ENCODE results near the gene SLC16A8.
A peak's percentile ranks its signal among the peaks of the same experiment; 100 is the strongest.

Gene SLC16A8

DNA sequence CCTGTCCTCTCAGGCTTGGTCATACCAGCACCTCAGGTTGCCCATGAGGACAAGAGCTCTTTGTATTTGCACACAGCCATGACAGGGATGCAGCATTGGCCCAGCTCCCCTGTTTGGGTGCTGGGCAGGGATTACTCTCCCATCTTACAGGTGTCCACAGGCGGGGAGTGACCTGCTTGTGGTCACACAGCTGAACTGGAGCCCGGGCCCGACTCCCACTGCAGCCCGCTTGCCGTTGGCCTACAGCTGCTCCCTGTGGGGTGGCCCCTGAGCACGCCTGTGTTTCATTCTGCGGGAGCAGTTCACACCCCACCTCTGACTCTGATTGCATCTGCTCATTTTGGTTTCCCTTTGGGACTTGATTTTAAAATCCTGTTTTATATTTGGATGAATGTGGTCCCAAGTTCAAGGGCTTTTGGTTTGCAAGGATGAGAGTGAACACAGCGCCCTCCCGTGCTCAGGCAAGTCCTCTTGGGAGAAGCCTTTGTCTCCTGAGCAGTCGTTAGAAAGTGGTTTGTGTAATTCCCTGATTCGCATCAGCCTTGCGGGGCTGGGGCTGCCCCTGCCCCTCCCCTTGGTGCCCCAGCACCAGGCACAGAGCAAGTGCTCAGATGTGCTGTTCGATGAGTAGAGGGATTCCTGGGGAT, 17.5 kb downstream of the SLC16A8 start:
- TF ChIP-seq CTCF (conservative IDR thresholded peaks at IDR 0.05; ENCODE audit: low read length) = 0 out of 2 replicates have a peak, but pooled peaks have one; percentile 17
- H3K4me3 ChIP-seq (ENCODE audit: low read length) = no peak overlapping the region
- DNase-seq (ENCODE audit: low read depth) = no peak

DNA sequence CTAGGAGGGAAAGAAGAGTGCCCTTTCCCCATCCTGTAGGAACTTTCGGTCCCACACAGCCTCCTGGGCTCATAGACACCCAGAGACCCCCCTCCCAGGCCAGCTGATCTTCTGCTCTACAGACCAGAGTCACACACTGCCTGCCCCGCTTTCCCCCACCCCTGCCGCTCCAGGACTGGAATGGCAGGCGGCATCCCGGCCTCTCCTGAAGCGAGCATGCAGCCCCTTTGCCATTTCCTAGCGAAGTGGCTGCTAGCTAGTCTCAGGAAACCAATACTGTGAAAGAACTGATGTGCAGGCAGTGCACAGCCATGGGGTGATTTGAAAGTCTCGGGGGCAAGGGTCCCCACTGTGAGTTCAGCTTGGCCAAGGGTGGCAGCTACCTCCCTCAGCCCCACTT, 18.4 kb downstream of the SLC16A8 start:
- no peak overlapping the region for H3K4me3 ChIP-seq (ENCODE audit: low read length)
- no peak for DNase-seq (ENCODE audit: low read depth)
- TF ChIP-seq CTCF (conservative IDR thresholded peaks at IDR 0.05; ENCODE audit: low read length) = no peak

DNA sequence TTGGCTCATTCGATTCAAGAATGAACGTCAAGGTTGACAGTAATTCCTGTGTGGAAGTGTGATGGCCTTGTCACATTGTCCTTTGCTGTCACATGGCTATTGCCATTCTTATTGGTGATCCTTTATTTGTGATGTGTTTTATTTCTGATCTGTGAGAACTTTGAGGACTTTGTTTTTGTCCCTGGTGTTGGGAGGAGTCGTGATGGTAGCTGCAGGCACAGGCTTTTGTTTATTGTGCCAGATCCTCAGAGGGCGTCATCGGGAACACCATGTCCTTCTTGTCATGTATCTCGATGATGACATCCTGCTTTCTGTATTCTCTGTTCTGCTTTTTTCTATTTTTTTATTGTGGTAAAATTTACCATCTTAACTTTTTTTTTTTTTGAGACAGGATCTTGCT, 21.2 kb downstream of the SLC16A8 start:
- H3K4me3 ChIP-seq (ENCODE audit: low read length) = no peak overlapping the region
- DNase-seq (ENCODE audit: low read depth) = no peak
- TF ChIP-seq CTCF (conservative IDR thresholded peaks at IDR 0.05; ENCODE audit: low read length) = no peak

DNA sequence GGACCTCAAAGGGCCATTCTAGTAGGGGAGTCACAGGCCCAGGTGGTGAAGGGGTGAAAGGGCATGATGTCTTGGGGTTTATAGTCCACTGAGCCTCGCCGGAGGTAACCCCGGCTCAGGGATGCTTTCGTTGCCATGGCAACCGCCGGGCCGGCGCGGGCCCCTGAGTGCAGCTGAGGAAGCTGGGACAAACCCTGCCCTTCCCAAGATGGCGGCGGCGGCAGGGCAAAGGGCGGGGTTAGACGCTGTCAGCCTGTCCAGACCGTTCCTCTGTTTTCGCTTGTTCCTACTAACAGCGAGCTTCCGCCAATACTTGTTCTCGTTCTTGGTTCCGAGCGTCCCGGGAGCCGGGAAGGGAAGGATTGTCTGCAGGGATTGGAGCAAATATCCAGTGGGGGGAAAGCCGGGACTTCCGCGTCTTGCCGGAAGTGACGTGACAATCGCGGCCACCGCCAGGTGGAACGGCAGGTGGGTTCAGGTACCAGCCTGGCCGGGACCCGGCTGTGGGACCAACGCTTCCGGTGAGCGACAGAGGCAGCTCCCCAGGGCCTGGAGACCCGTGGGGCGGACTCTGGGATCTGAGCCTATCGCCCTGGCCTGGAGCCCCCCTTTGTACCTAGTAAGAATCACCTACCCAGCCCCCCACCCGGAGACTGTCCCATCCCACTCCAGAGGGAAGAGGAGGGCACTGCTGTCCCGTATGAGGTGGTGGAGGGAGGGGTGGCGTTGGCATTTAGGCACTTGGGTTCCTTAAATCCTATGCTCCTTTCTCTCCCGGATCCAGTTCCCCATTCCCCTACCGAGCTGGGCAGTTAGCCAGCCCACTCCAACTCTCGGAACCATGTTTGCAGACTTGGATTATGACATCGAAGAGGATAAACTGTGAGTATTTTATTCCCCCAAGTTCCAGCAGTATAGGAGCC, 26.8 kb downstream of the SLC16A8 start, which contains the start of gene PICK1:
Gene PICK1 (plus strand): TSS at position 436 of the 923 bp plus-strand sequence. CDS start 406 bp downstream, at position 842.
- DNase-seq (ENCODE audit: low read depth) = peak; percentile 88
- no peak for TF ChIP-seq CTCF (conservative IDR thresholded peaks at IDR 0.05; ENCODE audit: low read length)
- peak within 1 kb of the TSS; percentile 76 for H3K4me3 ChIP-seq (ENCODE audit: low read length)

DNA sequence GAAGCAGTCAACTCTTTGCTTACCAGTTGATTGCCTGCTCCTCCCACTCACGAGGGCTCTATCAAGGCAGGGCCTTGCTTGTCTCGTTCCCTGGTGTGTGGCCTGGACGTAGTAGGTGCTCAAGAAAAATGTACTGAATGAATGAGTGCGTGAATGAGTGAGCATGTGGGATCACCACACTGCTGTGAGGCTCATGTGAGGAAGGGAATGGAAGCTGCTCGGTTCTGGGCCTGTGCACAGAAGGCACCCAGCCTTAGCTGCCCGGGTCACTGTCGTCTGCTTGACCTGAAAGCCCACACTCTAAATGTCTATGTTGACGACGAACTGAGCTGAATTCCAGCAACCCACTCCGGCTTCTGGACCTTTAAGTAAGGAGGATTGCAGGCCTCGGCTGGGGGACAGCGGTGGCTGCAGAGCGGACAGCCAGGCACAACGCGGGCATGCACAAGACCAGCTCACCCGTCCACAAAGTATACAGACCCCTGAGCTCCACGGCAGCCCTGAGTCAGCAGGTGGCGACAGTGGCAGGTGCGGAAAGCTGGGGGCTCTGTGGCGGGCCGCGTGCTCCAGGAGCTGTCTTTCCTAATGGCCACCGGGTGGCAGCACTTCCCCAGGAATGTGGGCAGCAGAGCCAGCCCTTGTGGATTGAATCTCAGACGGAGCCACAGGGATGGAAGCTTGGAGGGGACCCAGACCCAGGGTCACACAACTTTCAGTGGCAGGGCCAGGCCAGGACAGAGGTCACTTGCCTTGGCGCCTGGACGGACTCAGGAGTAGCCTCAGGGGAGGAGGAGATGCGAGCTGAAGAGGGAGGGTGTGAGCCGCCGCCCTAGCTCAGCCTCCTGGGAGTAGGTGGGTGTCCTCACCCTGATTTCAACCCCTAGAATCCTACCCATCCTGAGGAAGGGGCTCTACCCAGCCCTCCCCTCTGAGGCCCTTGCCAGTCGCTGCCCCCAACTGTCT, 31.8 kb downstream of the SLC16A8 start:
- DNase-seq (ENCODE audit: low read depth) = peak; percentile 63
- no peak overlapping the region for H3K4me3 ChIP-seq (ENCODE audit: low read length)
- peak; percentile 69 for TF ChIP-seq CTCF (conservative IDR thresholded peaks at IDR 0.05; ENCODE audit: low read length)

GRCh38 chr22:38051261-38051660, 32.7 kb downstream of the SLC16A8 start:
- no peak overlapping the region for H3K4me3 ChIP-seq (ENCODE audit: low read length)
- no peak for DNase-seq (ENCODE audit: low read depth)
- no peak for TF ChIP-seq CTCF (conservative IDR thresholded peaks at IDR 0.05; ENCODE audit: low read length)

Data from AG10803 (cell line).